Lower lobe of right lung (tissue), 2 donors: ENCODE measurements around the gene ZNF280B. TPM values are rescaled to one million over a fixed set of nuclear protein-coding genes. Genes with fewer than 3 reads are reported as not detected.

ENCODE experiments used
- ATAC-seq, 2 donors: fragments of 200-7000 bp; cut with Tn5 transposase; one replicate each; pipeline ENCODE4 v1.9.1; 2020 to 2022; ENCODE audit warnings: mild to moderate bottlenecking in 2 of 2, moderate library complexity in 2 of 2
- DNase-seq: peaks from one replicate; pipeline ENCODE4 v3.0.0-alpha.2; 2020
- H3K27ac ChIP-seq: fragments of 200-600 bp; one replicate; pipeline ENCODE4 v1.8.0; 2022
- H3K27me3 ChIP-seq: fragments of 200-600 bp; one replicate; pipeline ENCODE4 v1.8.0; 2022; ENCODE audit warnings: low read depth
- H3K36me3 ChIP-seq: fragments of 200-600 bp; one replicate; pipeline ENCODE4 v1.8.0; 2022; ENCODE audit warnings: mild to moderate bottlenecking
- H3K4me1 ChIP-seq: fragments of 200-600 bp; one replicate; pipeline ENCODE4 v1.8.0; 2022
- H3K4me3 ChIP-seq: fragments of 200-600 bp; one replicate; pipeline ENCODE4 v1.8.0; 2022; ENCODE audit warnings: mild to moderate bottlenecking
- H3K9me3 ChIP-seq: fragments of 200-600 bp; one replicate; pipeline ENCODE4 v1.8.0; 2022
- intact Hi-C: fragments of 100-400 bp; cut with DNase I; formaldehyde crosslinking; loops from one replicate; pipeline ENCODE4 v1.11.0; 2022
- total RNA-seq: library from RNA; stranded (reverse); fragmentation: NEBNext Ultra II Directional; extraction: Animal tissue kit (Norgen Biotek cat#: 25700); gene quantifications from one replicate; pipeline ENCODE4 v1.2.1, GENCODE V29; 2021
- TF ChIP-seq, protein P1 (sequence below): fragments of 200-600 bp; IDR thresholded peaks from one replicate; pipeline ENCODE4 v1.8.0; 2022; ENCODE audit warnings: antibody characterized with exemption, mild to moderate bottlenecking
- donor health status: DM: no; HTN: yes; CAD: no; lungs with severe emphysema.

Gene ZNF280B
- total RNA-seq, 1 donor from 2014 or later: 0.86 TPM

GRCh38 chr22:22488736-22489135, 19.8 kb downstream of the ZNF280B start:
- TF ChIP-seq, protein P1, sequence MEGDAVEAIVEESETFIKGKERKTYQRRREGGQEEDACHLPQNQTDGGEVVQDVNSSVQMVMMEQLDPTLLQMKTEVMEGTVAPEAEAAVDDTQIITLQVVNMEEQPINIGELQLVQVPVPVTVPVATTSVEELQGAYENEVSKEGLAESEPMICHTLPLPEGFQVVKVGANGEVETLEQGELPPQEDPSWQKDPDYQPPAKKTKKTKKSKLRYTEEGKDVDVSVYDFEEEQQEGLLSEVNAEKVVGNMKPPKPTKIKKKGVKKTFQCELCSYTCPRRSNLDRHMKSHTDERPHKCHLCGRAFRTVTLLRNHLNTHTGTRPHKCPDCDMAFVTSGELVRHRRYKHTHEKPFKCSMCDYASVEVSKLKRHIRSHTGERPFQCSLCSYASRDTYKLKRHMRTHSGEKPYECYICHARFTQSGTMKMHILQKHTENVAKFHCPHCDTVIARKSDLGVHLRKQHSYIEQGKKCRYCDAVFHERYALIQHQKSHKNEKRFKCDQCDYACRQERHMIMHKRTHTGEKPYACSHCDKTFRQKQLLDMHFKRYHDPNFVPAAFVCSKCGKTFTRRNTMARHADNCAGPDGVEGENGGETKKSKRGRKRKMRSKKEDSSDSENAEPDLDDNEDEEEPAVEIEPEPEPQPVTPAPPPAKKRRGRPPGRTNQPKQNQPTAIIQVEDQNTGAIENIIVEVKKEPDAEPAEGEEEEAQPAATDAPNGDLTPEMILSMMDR: no peak
- DNase-seq: no peak
- no peak overlapping the region for H3K27ac ChIP-seq
- no peaks in the 10 kb centered on the region for H3K36me3 ChIP-seq
- H3K4me3 ChIP-seq: no peak overlapping the region
- no peak for ATAC-seq
- no peaks in the 10 kb centered on the region for H3K4me1 ChIP-seq
- intact Hi-C loops: no loop called here
- H3K27me3 ChIP-seq: no peaks in the 10 kb centered on the region
- no peaks in the 10 kb centered on the region for H3K9me3 ChIP-seq

- Histone ChIP-seq H3K4me3 (no peak overlapping the region), H3K27me3 (no peaks in the 10 kb centered on the region), H3K4me1 (no peaks in the 10 kb centered on the region), H3K36me3 (no peaks in the 10 kb centered on the region), H3K27ac (no peak overlapping the region), H3K9me3 (no peaks in the 10 kb centered on the region)
- intact Hi-C loops: no loop called here
- ATAC-seq (no peak), DNase-seq (no peak)
- TF ChIP-seq, protein P1: no peak
Observed at GRCh38 chr22:22487869-22488597, 20.5 kb downstream of the ZNF280B start.

DNA sequence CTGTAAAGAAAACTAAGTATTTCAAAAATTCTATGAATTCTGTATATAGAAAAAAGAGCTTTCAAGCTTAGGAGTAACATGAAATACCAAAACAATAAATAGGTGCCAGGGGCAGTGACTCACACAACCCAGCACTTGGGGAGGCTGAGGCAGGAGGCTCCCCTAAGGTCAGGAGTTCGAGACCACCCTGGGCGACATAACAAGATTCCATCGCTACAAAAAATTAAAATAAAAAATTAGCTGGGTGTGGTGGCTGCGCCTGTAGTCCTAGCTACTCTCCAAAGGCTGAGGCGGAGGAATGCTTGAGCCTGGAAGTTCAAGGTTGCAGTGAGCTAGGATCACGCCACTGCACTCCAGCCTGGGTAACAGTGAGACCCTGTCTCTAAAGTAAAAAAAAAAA, 21.5 kb downstream of the ZNF280B start:
- no peaks in the 10 kb centered on the region for H3K27me3 ChIP-seq
- no peaks in the 10 kb centered on the region for H3K4me1 ChIP-seq
- H3K9me3 ChIP-seq: no peaks in the 10 kb centered on the region
- no peak overlapping the region for H3K27ac ChIP-seq
- DNase-seq: no peak
- no peak for ATAC-seq
- TF ChIP-seq, protein P1: no peak
- intact Hi-C loops: no loop called here
- H3K4me3 ChIP-seq: no peak overlapping the region
- no peaks in the 10 kb centered on the region for H3K36me3 ChIP-seq

DNA sequence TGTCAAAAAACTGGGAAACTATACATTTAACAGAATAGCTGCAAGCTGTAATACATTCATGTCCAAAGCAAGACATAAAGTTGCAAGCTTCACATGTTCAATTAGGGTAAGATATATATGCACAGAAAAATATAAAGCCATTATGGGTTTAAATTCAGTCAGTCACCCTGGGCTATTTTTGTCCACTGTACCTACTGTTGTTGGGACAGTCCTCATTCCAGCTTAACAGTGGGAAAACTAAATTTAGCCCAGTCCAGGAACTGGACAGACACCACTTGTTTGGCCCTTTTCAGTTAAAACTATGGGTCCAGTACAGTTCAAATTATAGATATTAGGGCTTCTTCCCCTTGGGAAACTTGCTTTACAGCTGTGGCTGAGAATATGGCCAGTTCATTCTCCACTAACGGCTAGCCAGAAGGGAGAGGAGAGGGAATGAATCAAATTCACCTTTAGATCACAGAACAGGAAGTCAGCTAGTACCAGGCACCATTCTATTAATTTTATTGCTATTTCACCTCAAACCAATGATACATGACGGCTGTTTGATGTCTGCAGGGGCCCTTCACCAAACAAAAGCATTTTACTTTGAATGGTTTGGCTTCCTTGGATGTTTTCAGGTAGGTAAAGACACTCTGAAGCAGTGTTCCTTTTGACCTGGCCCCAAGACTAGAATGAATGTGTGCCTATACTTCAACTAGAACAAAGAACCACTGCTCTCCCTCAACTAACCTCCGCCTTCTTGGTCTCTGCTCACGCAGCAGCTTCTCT, 22.2 kb downstream of the ZNF280B start:
- DNase-seq: no peak
- intact Hi-C loops: no loop called here
- Histone ChIP-seq H3K36me3 (no peaks in the 10 kb centered on the region), H3K4me1 (no peaks in the 10 kb centered on the region), H3K9me3 (no peaks in the 10 kb centered on the region), H3K4me3 (no peak overlapping the region), H3K27ac (no peak overlapping the region), H3K27me3 (no peaks in the 10 kb centered on the region)
- no peak for ATAC-seq
- TF ChIP-seq, protein P1: no peak

GRCh38 chr22:22485524-22485923, 23.0 kb downstream of the ZNF280B start:
- ATAC-seq: no peak

More at GRCh38 chr22:22485524-22485923, 23.0 kb downstream of the ZNF280B start:
- H3K9me3 ChIP-seq: no peaks in the 10 kb centered on the region
- TF ChIP-seq, protein P1: no peak
- H3K27ac ChIP-seq: no peak overlapping the region
- DNase-seq: no peak
- intact Hi-C loops: no loop called here
- no peak overlapping the region for H3K4me3 ChIP-seq
- H3K4me1 ChIP-seq: no peaks in the 10 kb centered on the region
- H3K36me3 ChIP-seq: no peaks in the 10 kb centered on the region
- H3K27me3 ChIP-seq: no peaks in the 10 kb centered on the region
